Activated CD4-positive, alpha-beta T cell treated with anti-CD3 and anti-CD28 coated beads, Interleukin-2, Interleukin-6, amounts not matched to agents 100 ng/mL and 50 ng/mL, durations not matched to agents 16 hours and 8 hours (primary cell): ENCODE measurements around the gene PTPRS.
"Not testable (repeated sequence)": the region's sequence is repeated elsewhere in the genome, so short reads cannot be mapped to it uniquely, and the experiment has no call there.

ENCODE experiments used
- DNase-seq: peaks from one replicate; pipeline ENCODE4 v3.0.0-alpha.2; 2020

Gene PTPRS

DNA sequence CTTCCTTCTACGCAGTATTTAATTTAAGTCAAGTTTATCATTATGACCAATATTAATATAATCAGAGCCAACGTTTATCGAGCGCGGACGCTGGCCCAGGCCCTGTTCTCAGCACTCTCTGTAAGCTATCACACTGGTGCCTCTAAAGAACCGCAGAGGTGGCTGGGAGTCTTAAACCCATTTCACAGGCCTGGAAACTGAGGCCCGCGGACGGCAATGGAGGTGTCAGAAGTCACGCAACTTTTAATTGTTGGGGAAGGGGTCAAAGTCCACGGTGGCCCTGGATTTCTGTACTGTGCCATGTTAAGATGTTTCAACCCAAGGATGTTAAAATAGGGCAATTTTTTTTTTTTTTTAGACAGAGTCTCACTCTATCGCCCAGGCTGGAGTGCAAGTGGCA, 8.8 kb downstream of the PTPRS start:
- DNase-seq = no peak

- DNase-seq = no peak
Observed at GRCh38 chr19:5330307-5330720, 10.3 kb downstream of the PTPRS start.

GRCh38 chr19:5329141-5329540, 11.5 kb downstream of the PTPRS start:
- DNase-seq = no peak

GRCh38 chr19:5328407-5328806, 12.2 kb downstream of the PTPRS start:
- not testable (repeated sequence) for DNase-seq

GRCh38 chr19:5326986-5327623, 13.5 kb downstream of the PTPRS start:
- no peak for DNase-seq

DNA sequence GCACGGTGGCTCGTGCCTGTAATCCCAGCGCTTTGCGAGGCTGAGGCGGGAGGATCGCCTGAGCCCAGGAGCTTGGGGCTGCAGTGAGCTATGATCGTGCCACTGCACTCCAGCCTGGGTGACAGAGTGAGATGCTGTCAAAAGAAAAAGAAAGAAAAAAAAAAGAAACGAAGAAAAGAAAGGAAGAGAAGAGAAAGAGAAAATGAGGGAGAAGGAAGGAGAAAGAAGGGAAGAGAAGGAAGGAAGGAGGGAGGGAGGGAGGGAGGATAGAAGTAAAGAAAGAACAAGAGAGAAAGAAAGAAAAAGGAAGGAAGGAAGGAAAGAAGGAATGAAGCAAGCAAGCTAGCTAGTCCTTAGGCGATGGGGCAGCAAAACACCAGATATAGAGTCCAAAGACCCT, 14.1 kb downstream of the PTPRS start:
- DNase-seq = no peak

GRCh38 chr19:5324947-5325346, 15.7 kb downstream of the PTPRS start:
- DNase-seq = no peak

- no peak for DNase-seq
Observed at GRCh38 chr19:5323475-5323811, 17.2 kb downstream of the PTPRS start.

DNA sequence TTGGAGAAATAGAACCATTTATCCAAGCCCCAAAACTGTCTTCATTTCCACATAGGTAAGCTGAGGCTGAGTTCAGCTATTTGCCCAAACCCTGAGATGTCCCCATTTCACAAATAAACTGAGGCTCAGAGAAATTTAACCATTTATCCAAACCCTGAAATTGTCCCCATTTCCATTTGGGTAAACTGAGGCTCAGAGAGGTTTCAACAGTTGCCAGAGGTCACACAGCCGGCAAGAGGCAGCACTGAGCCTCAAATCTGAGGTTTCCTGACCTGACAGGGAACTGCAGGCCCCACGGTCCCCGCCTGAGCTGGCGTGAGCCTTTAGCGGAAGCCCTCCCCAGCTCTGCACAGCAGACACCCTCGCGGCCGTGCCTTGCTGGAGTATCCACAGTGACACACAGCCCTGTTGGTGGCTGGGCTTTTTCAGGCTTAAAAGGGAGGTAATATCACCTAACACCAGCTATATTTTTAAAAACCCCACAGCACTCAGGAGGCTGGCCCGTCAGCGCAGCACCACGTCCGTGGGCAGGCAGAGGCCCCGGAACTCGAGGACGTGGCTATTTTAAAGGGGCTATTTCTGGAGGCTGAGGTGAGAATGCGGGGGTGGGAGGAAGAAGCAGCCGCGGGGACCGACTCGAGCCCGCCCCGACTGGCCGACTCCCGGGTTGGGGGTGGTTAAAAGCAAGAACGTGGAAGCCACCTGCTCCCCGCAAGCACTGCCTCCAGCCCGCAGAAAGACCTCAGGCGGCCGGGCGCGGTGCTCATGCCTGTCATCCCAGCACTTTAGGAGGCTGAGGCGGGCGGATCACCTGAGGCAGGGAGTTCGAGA, 18.5 kb downstream of the PTPRS start:
- peak; percentile 31 for DNase-seq

DNA sequence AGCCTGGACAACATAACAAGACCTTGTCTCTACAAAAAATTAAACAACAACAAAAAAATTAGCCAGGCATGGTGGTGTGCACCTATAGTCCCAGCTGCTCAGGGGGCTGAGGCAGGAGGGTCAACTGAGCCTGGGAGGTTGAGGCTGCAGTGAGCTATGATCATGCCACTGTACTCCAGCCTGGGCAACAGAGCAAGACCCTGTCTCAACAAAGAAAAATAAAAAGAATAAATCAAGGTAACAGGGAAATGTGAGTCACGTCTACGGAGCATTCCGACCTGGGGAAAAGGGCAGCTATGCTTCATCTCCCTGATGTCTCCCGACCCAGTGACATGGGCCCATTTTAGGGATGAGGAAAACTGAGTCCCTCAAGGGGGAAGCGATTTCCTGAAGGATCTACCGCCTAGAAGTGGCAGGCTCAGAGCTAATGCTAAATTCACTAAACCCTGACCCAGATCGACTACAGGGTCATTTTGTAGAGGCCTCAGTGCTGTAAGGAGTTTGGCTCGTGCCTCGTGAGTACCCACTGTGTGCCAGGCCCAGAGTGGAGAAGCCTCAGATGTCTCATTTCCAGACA, 19.5 kb downstream of the PTPRS start:
- DNase-seq = no peak

DNA sequence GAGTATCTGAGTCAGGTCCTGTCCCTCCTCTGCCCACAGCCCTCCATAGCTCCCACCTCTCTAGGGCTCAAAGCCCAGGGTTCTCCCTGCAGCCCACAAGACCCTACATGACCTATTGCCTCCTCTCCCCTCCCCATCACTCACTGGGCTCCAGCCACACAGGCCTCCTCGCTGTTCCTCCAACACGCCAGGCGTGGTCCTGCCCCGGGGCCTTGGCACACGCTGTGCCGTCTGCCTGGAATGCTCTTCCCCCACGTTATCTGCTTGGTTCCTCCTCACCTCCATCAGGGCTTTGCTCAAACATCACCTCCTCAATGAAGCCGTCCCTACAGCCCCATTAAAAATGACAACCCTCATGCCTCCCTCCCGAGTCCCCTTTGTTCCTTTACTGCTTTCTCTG, 21.1 kb downstream of the PTPRS start:
- DNase-seq = no peak

- DNase-seq = no peak
Observed at GRCh38 chr19:5318306-5318705, 22.3 kb downstream of the PTPRS start.

DNA sequence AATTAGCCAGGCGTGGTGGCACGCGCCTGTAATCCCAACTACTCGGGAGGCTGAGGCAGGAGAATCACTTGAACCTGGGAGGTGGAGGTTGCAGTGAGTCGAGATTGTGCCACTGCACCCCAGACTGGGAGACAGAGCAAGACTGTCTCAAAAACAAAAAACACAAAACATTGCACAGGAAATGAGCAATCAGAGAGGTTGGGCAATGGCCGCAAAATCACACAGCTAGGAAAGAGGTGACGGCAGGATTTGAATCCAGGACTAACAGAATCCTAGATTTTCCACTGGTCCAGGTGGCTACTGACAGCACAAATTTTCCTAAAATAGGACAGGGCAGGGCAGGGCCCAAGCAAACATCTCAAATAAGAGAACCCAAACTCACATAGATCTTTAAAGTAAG, 23.3 kb downstream of the PTPRS start:
- no peak for DNase-seq

DNA sequence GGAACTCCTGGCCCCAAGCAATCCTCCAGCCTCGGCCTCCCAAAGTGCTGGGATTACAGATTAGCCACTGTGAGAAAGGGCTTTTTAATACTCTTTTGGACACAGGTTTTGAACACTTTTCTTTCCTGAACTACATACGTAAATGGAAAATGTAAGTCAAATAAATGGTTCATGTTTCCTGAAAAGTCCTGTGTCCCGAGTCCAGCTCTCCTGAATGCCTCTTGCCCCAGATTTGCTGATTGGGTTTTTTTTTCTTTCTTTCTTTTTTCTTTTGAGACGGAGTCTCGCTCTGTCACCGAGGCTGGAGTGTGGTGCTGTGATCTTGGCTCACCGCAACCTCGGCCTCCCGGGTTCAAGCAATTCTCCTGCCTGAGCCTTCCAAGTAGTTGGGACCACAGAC, 24.5 kb downstream of the PTPRS start:
- DNase-seq = no peak

DNA sequence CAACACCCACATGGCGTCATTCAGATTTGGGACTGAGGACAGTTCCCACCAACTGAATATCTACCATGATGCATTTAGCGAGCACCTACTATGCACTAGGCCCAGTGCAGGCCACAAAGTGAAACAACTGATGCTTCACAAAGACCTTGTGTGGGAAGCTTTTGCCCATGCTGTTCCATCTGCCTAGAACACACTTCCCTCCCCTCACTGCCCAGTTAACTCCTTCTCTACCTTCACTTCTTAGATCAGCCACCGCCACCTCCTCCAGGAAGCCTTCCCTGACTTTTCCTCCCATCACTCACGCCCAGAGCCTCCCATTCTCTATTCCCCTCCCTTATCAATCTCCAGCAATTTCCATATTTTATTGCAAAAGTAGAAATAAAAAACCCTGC, 25.7 kb downstream of the PTPRS start:
- DNase-seq = no peak

DNA sequence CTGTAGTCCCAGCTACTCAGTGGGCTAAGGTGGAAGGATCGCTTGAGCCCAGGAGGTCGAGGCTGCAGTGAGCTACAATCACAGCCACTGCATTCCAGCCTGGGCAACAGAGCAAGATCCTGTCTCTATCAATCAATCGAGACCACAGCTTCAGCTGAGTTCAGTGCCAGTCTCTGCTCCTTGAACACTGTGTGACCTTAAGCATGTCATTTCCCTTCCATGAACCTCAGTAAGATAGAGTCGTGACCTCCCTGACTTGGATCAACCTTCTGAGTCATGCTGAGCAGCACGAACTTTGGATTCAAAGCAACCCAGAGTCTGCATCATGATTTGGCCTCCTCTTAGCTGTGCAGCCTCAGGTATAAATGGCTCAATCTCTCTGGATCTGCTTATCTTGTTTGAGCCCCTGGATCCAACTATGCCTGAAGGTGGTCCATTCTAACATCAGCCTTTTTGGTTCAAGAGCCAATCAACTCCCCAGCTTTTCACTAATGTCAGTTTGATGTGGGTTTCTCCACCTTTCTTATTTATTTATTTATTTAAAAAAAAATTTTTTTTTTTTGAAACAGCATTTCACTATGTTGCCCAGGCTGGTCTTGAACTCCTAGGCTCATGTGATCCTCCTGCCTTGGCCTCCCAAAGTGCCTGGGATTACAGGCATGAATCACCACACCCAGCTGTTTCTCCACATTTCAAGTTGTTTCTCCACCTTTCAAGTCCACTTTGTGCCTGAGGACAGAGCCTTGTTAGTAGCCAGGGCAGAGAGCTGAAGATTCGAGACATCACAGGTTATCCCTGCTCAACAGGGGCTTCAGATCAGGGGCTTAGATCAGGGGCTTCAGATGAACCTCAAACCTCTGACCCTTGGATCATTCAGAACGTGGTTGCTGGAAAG, 26.4 kb downstream of the PTPRS start:
- DNase-seq = no peak

DNA sequence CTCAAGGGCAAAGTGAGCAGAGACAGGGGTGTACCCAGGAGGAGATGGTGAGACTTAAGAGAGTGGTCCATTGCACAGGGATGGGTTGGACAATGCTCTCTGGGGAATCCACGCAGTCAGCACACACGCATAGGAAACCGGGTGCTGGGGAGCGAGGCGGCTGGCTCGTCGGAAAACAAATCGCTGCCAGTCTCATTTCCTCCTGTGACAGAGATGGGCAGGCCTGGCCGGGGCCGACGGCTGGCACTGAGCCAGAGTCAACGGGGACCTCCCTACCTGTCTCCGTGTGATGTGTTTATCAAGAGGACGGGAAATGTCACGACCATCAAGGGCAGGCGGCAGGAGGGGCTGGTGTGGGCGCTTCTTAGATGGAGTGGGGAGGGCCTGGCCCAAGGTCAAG, 27.3 kb downstream of the PTPRS start:
- DNase-seq = no peak

- DNase-seq = no peak
Observed at GRCh38 chr19:5312058-5312457, 28.6 kb downstream of the PTPRS start.

DNA sequence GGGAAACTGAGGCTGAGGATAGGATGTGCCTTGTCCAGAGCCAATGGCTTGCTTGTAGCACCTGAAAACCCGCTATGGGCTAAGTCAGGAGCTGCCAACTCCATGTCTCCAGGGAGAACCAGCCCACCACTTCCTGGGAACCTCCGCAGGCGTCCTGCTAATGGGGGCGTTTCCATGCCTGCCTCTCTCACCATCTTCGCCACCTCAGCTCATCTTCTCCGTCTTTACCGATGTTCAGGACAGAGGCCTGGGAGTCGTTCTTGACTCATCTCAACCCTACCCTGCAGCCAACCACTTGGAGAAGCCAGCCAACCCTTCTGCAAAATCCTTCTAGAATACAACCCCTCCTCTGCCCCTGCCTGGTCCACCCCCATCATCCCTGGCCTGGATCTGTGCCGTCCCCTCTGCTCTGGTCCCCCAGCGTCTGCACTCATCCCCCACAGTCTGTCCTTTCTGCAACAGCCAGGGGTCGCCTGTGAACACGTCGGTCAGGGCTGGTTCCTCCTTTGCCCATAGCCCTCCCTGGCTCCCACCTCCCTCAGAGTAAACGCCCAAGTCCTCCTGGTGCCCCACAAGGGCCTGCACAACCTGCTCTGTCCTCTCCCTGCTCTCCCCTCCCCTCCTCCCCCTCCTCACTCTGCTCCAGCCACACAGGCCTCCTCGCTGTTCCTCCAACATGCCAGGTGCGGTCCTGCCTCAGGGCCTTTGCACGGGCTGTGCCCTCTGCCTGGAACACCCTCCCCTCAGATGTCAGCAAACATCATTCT, 31.0 kb downstream of the PTPRS start:
- no peak for DNase-seq

DNA sequence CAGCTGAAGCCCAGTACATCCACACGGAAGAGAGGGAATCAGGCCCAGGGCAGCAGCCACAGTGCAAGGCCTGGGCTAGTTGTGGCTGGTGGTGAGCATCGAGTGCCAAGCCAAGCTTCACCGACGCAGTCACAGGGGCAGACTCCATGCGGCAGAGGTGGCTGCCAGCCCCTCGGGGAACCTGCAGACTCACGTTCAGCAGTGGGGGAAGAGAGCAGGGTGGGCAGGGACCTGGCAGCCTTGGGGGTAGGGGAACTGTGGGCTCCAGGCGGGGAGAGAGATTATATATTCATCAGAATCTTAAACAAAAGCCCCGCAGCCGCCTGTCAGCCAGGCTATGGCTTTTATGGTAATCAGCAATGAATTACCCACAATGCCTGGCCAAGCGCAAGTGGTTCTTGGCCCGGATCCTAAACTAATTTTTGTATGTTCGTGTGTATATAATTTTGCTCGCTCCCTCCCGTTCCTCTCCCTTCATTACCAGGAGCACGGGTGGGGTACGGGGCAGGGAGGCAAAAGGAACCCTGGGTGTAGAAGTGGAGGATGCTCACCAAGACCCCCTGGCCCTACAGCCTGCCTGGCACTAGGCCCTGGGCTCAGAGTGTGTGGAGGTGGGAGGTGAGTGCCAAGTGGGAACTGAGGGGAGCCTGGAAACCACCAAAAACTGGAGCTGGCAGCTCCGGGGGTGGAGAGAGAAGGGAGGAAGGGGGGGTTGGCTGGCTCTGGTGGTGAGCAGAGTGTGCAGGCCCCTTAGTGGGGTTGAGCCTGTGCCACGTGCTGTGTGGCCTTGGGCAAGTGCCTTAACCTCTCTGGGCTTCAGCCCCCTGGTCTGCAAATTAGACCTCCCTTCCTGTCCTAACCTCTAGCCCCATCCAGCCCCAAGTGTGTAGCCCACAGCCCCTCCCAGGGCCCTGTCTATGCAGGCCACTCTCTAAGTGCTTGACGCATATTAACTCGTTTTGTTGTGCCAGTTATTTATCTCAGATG, 31.9 kb downstream of the PTPRS start:
- no peak for DNase-seq

DNA sequence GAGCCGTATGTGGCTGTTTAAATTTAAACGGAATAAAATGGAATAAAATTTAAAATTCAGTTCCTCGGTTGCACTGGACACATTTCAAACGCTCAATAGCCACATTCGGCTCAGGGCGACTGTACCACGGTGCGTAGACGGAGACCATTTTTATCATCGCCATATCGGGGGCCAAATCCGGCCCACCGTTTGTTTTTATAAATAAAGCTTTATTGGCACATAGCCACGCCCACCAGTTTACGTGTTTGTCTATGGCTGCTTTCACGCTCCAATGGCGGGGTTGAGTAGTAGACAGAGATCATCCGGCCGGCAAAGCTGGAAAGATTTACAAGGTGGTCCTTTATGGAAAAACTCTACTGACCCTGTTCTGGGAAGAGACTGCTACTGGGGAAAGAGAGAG, 33.0 kb downstream of the PTPRS start:
- DNase-seq = no peak
